B cell (primary cell): Measurements from ENCODE around the gene AUTS2.

ENCODE experiments used
- CTCF ChIP-seq: fragments of 200-600 bp; IDR thresholded peaks from one replicate; pipeline ENCODE4 v1.8.0; 2022; ENCODE audit warnings: antibody characterized with exemption, mild to moderate bottlenecking
- EZH2 ChIP-seq: IDR thresholded peaks from 2 replicates; pipeline ENCODE4 v1.6.1; 2012; ENCODE audit warnings: borderline replicate concordance, low read depth, mild to moderate bottlenecking, moderate library complexity, low read length; ENCODE audit not compliant: insufficient read depth, poor library complexity, severe bottlenecking

- no peak for TF ChIP-seq CTCF
- no peak for TF ChIP-seq EZH2
Observed at GRCh38 chr7:69992938-69993337, 394.7 kb downstream of the AUTS2 start.
